Ishikawa (cell line): ENCODE data around the gene ABCC11.

ENCODE experiments used
- CEBPB ChIP-seq: IDR thresholded peaks from 2 replicates; pipeline ENCODE4 v1.6.1; 2012
- CREB1 ChIP-seq: IDR thresholded peaks from 2 replicates; pipeline ENCODE4 v1.6.1; 2012; ENCODE audit warnings: low read depth
- EP300 ChIP-seq: IDR thresholded peaks from 2 replicates; pipeline ENCODE4 v1.6.1; 2012; ENCODE audit warnings: borderline replicate concordance
- FOXM1 ChIP-seq: IDR thresholded peaks from 2 replicates; pipeline ENCODE4 v1.6.1; 2012; ENCODE audit warnings: low read depth, borderline replicate concordance
- NFIC ChIP-seq: IDR thresholded peaks from 2 replicates; pipeline ENCODE4 v1.6.1; 2012
- RAD21 ChIP-seq: IDR thresholded peaks from 2 replicates; pipeline ENCODE4 v1.6.1; 2012; ENCODE audit warnings: low read depth
- TAF1 ChIP-seq: IDR thresholded peaks from 2 replicates; pipeline ENCODE4 v1.6.1; 2012; ENCODE audit warnings: low read depth, mild to moderate bottlenecking
- TCF12 ChIP-seq: IDR thresholded peaks from 2 replicates; pipeline ENCODE4 v1.6.1; 2012; ENCODE audit warnings: low read depth
- USF1 ChIP-seq: IDR thresholded peaks from 2 replicates; pipeline ENCODE4 v1.6.1; 2012
- YY1 ChIP-seq: IDR thresholded peaks from 2 replicates; pipeline ENCODE4 v1.6.1; 2012; ENCODE audit warnings: low read depth
- ZBTB7A ChIP-seq: IDR thresholded peaks from 2 replicates; pipeline ENCODE4 v1.6.1; 2012; ENCODE audit warnings: low read depth
- TF ChIP-seq, protein P1 (sequence below): IDR thresholded peaks from 2 replicates; pipeline ENCODE4 v1.6.1; 2012; ENCODE audit warnings: low read depth, mild to moderate bottlenecking
- TF ChIP-seq, protein P2 (sequence below): IDR thresholded peaks from 2 replicates; pipeline ENCODE4 v1.6.1; 2012

GRCh38 chr16:48287239-48287638, 39.9 kb upstream of the ABCC11 start:
- TF ChIP-seq RAD21 (no peak), ZBTB7A (no peak), TAF1 (no peak), EP300 (no peak), FOXM1 (no peak), CEBPB (no peak), CREB1 (no peak), USF1 (no peak), NFIC (no peak), TCF12 (no peak), YY1 (no peak)
- TF ChIP-seq, protein P1, sequence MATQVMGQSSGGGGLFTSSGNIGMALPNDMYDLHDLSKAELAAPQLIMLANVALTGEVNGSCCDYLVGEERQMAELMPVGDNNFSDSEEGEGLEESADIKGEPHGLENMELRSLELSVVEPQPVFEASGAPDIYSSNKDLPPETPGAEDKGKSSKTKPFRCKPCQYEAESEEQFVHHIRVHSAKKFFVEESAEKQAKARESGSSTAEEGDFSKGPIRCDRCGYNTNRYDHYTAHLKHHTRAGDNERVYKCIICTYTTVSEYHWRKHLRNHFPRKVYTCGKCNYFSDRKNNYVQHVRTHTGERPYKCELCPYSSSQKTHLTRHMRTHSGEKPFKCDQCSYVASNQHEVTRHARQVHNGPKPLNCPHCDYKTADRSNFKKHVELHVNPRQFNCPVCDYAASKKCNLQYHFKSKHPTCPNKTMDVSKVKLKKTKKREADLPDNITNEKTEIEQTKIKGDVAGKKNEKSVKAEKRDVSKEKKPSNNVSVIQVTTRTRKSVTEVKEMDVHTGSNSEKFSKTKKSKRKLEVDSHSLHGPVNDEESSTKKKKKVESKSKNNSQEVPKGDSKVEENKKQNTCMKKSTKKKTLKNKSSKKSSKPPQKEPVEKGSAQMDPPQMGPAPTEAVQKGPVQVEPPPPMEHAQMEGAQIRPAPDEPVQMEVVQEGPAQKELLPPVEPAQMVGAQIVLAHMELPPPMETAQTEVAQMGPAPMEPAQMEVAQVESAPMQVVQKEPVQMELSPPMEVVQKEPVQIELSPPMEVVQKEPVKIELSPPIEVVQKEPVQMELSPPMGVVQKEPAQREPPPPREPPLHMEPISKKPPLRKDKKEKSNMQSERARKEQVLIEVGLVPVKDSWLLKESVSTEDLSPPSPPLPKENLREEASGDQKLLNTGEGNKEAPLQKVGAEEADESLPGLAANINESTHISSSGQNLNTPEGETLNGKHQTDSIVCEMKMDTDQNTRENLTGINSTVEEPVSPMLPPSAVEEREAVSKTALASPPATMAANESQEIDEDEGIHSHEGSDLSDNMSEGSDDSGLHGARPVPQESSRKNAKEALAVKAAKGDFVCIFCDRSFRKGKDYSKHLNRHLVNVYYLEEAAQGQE, result no peak
- TF ChIP-seq, protein P2, sequence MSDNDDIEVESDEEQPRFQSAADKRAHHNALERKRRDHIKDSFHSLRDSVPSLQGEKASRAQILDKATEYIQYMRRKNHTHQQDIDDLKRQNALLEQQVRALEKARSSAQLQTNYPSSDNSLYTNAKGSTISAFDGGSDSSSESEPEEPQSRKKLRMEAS, result no peak
